Mesendoderm (in vitro differentiated cells): ENCODE results near the gene EGFR.
A peak's percentile ranks its signal among the peaks of the same experiment; 100 is the strongest.

ENCODE experiments used
- DNase-seq: peaks from one replicate; pipeline ENCODE4 v3.0.0; 2013
- H2AK5ac ChIP-seq: 2 replicates; pipeline ENCODE4 v1.6.1; 2013; ENCODE audit warnings: low read length, inconsistent platforms
- H2BK120ac ChIP-seq: 2 replicates; pipeline ENCODE4 v1.6.1; 2013; ENCODE audit warnings: low read depth, mild to moderate bottlenecking, low read length, moderate library complexity, mixed read lengths
- H2BK15ac ChIP-seq: replicated peaks from 2 replicates; pipeline ENCODE4 v1.6.1; 2013; ENCODE audit warnings: low read depth, mild to moderate bottlenecking, moderate library complexity
- H2BK5ac ChIP-seq: 2 replicates; pipeline ENCODE4 v1.6.1; 2013; ENCODE audit warnings: low read length, inconsistent platforms
- H3K18ac ChIP-seq: 2 replicates; pipeline ENCODE4 v1.6.1; 2013; ENCODE audit warnings: mild to moderate bottlenecking, low read length, mixed read lengths
- H3K23ac ChIP-seq: one replicate; pipeline ENCODE4 v1.6.1; 2013; ENCODE audit warnings: low read length
- H3K27ac ChIP-seq: 2 replicates; pipeline ENCODE4 v1.5.1; 2013; ENCODE audit warnings: low read depth, mild to moderate bottlenecking, inconsistent platforms, low read length, moderate library complexity
- H3K27me3 ChIP-seq: 2 replicates; pipeline ENCODE4 v1.6.1; 2013; ENCODE audit warnings: low read length, control low read depth, mild to moderate bottlenecking, inconsistent platforms; ENCODE audit not compliant: insufficient read depth, poor library complexity
- H3K36me3 ChIP-seq: 2 replicates; pipeline ENCODE4 v1.6.1; 2013; ENCODE audit warnings: low read length, inconsistent platforms; ENCODE audit not compliant: control insufficient read depth, insufficient read depth
- H3K4ac ChIP-seq: one replicate; pipeline ENCODE4 v1.6.1; 2013; ENCODE audit warnings: low read depth, mild to moderate bottlenecking, low read length, moderate library complexity
- H3K4me1 ChIP-seq: 2 replicates; pipeline ENCODE4 v1.6.1; 2013; ENCODE audit warnings: low read depth, low read length, inconsistent platforms; ENCODE audit not compliant: control insufficient read depth
- H3K4me2 ChIP-seq: 2 replicates; pipeline ENCODE4 v1.6.1; 2013; ENCODE audit warnings: low read length
- H3K4me3 ChIP-seq: 2 replicates; pipeline ENCODE4 v1.5.1; 2013; ENCODE audit warnings: mild to moderate bottlenecking, low read length
- H3K56ac ChIP-seq: one replicate; pipeline ENCODE4 v1.6.1; 2013; ENCODE audit warnings: low read length
- H3K79me1 ChIP-seq: 2 replicates; pipeline ENCODE4 v1.6.1; 2013; ENCODE audit warnings: low read length, inconsistent platforms
- H3K79me2 ChIP-seq: 2 replicates; pipeline ENCODE4 v1.6.1; 2013; ENCODE audit warnings: mild to moderate bottlenecking, low read length; ENCODE audit not compliant: control insufficient read depth, insufficient read depth
- H3K9ac ChIP-seq: 2 replicates; pipeline ENCODE4 v1.6.1; 2013; ENCODE audit warnings: low read length, inconsistent platforms
- H4K5ac ChIP-seq: one replicate; pipeline ENCODE4 v1.6.1; 2013; ENCODE audit warnings: low read length
- H4K8ac ChIP-seq: one replicate; pipeline ENCODE4 v1.6.1; 2013; ENCODE audit warnings: low read depth, mild to moderate bottlenecking, control low read depth, low read length, moderate library complexity
- WGBS: extraction: QIAGEN DNeasy Blood & Tissue Kit; methylation state at CpG from one replicate; pipeline ENCODE4 v1.1.7; 2013; ENCODE audit warnings: low lambda C conversion rate, missing lambda C conversion rate; ENCODE audit not compliant: insufficient coverage; ENCODE audit errors: extremely low coverage; 5-methylcytosine and 5-hydroxymethylcytosine counted together

Gene EGFR

GRCh38 chr7:55122263-55122662 is 103.4 kb downstream of the EGFR start:
- no peaks in the 10 kb centered on the region for H3K79me1 ChIP-seq
- no peak overlapping the region for H3K27ac ChIP-seq
- H3K4me1 ChIP-seq, result no peaks in the 10 kb centered on the region
- H3K23ac ChIP-seq, result no peak overlapping the region
- H2BK120ac ChIP-seq, result no peak overlapping the region
- no CpG with 5 or more reads among the region's 7 CpGs for WGBS
- H3K4me3 ChIP-seq, result no peak overlapping the region
- H3K56ac ChIP-seq, result no peak overlapping the region
- DNase-seq, result no peak
- no peaks in the 10 kb centered on the region for H3K79me2 ChIP-seq
- no peak overlapping the region for H4K8ac ChIP-seq
- H2BK15ac ChIP-seq, result no peak overlapping the region
- no peak overlapping the region for H3K9ac ChIP-seq
- no peaks in the 10 kb centered on the region for H3K27me3 ChIP-seq
- no peak overlapping the region for H3K4ac ChIP-seq
- no peak overlapping the region for H3K4me2 ChIP-seq
- no peaks in the 10 kb centered on the region for H3K36me3 ChIP-seq
- H2AK5ac ChIP-seq, result no peak overlapping the region
- no peak overlapping the region for H4K5ac ChIP-seq
- no peak overlapping the region for H2BK5ac ChIP-seq
- H3K18ac ChIP-seq, result no peak overlapping the region

GRCh38 chr7:55124989-55125875 is 106.4 kb downstream of the EGFR start:
- no CpG with 5 or more reads among the region's 12 CpGs for WGBS
- Histone ChIP-seq H4K5ac (no peak overlapping the region), H3K4me3 (no peak overlapping the region), H3K4me1 (no peaks in the 10 kb centered on the region), H3K36me3 (no peaks in the 10 kb centered on the region), H4K8ac (no peak overlapping the region), H3K56ac (no peak overlapping the region), H3K4ac (no peak overlapping the region), H3K27ac (no peak overlapping the region), H3K23ac (no peak overlapping the region), H2BK5ac (no peak overlapping the region), H3K79me1 (no peaks in the 10 kb centered on the region), H2AK5ac (no peak overlapping the region), H2BK120ac (no peak overlapping the region), H2BK15ac (no peak overlapping the region), H3K18ac (no peak overlapping the region), H3K9ac (no peak overlapping the region), H3K27me3 (no peaks in the 10 kb centered on the region), H3K79me2 (no peaks in the 10 kb centered on the region), H3K4me2 (no peak overlapping the region)
- peak; percentile 61 for DNase-seq

DNA sequence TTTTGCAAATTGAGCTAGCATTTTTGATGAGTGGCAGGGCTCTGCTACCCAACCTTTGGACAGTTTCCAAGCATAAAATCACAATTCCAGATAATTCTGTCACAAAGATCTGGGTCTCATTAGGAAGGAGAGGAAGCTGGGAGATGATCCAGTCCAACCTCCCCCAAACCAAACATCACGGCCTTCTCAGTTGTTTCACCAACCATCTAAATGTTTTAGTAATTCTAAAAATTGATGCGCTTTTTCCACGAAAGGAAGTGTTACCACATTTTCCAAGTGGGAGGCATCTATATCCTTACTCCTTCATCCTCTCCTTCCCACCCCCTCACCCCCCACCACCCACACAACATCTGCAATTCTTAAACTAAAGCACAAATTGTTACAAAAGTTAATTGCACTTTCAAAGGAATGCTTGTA is 108.3 kb downstream of the EGFR start:
- Histone ChIP-seq H3K4ac (no peak overlapping the region), H3K9ac (no peak overlapping the region), H3K27me3 (no peaks in the 10 kb centered on the region), H3K23ac (no peak overlapping the region), H2AK5ac (no peak overlapping the region), H3K4me2 (no peak overlapping the region), H2BK120ac (no peak overlapping the region), H3K18ac (no peak overlapping the region), H3K79me2 (no peaks in the 10 kb centered on the region), H2BK5ac (no peak overlapping the region), H2BK15ac (no peak overlapping the region), H3K36me3 (no peaks in the 10 kb centered on the region), H3K27ac (no peak overlapping the region), H3K79me1 (no peaks in the 10 kb centered on the region), H4K5ac (no peak overlapping the region), H3K56ac (no peak overlapping the region), H3K4me3 (no peak overlapping the region), H3K4me1 (no peaks in the 10 kb centered on the region), H4K8ac (no peak overlapping the region)
- DNase-seq, result no peak
- WGBS, result no CpG with 5 or more reads among the region's 3 CpGs

DNA sequence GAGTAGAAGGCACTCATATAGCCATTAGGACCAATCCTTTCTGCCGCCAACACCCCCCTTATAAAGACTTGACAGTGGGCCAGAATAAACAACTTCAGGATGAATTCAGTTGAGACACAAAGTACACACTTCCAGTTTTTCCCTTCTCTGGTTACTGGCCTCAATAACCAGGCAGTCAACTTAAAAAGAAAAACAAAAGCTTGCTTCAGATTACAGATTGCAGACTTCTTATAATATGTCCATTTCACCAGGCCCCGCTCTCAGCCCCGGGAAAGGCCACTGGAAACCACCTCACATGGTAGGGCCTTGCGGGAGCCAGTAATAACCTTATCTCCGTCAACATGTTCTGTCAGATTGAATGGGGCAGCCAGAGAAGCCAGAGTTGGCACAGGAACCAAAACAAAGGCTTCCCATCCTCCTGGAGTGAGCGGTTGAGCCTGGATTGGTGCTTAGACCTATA is 108.8 kb downstream of the EGFR start:
- Histone ChIP-seq H3K36me3 (no peaks in the 10 kb centered on the region), H3K18ac (no peak overlapping the region), H3K23ac (no peak overlapping the region), H3K4me2 (no peak overlapping the region), H2BK120ac (no peak overlapping the region), H3K27me3 (no peaks in the 10 kb centered on the region), H2BK15ac (no peak overlapping the region), H2BK5ac (no peak overlapping the region), H3K79me1 (no peaks in the 10 kb centered on the region), H3K4me3 (no peak overlapping the region), H3K4ac (no peak overlapping the region), H3K56ac (no peak overlapping the region), H2AK5ac (no peak overlapping the region), H4K8ac (no peak overlapping the region), H3K9ac (no peak overlapping the region), H3K27ac (no peak overlapping the region), H3K4me1 (no peaks in the 10 kb centered on the region), H3K79me2 (no peaks in the 10 kb centered on the region), H4K5ac (no peak overlapping the region)
- DNase-seq, result no peak
- whole genome bisulfite sequencing, result no CpG with 5 or more reads among the region's 6 CpGs

- Histone ChIP-seq H3K27ac (no peak overlapping the region), H3K4me3 (no peak overlapping the region)
Observed at GRCh38 chr7:55128693-55129394, 110.0 kb downstream of the EGFR start.

More at GRCh38 chr7:55128693-55129394, 110.0 kb downstream of the EGFR start:
- H3K56ac ChIP-seq, result no peak overlapping the region
- WGBS, result no CpG with 5 or more reads among the region's 6 CpGs
- H3K4ac ChIP-seq, result no peak overlapping the region
- H3K79me1 ChIP-seq, result no peaks in the 10 kb centered on the region
- no peak for DNase-seq
- no peak overlapping the region for H3K9ac ChIP-seq
- no peaks in the 10 kb centered on the region for H3K36me3 ChIP-seq
- H2BK120ac ChIP-seq, result no peak overlapping the region
- H3K4me2 ChIP-seq, result no peak overlapping the region
- no peak overlapping the region for H4K5ac ChIP-seq
- no peak overlapping the region for H2AK5ac ChIP-seq
- H4K8ac ChIP-seq, result no peak overlapping the region
- H3K18ac ChIP-seq, result no peak overlapping the region
- H3K79me2 ChIP-seq, result no peaks in the 10 kb centered on the region
- H2BK15ac ChIP-seq, result no peak overlapping the region
- no peak overlapping the region for H2BK5ac ChIP-seq
- H3K4me1 ChIP-seq, result no peaks in the 10 kb centered on the region
- H3K23ac ChIP-seq, result no peak overlapping the region
- no peaks in the 10 kb centered on the region for H3K27me3 ChIP-seq
